Articular chondrocyte of knee joint (primary cell): Measurements from ENCODE around the gene ZNF737. TPM values are rescaled to one million over a fixed set of nuclear protein-coding genes. Genes with fewer than 3 reads are reported as not detected.

ENCODE experiments used
- total RNA-seq: library from RNA; depleted of rRNA; stranded (reverse); fragments of >200 nt; gene quantifications from 2 replicates; pipeline ENCODE4 v1.2.3, GENCODE V29; 2012

Gene ZNF737
- 11.1 and 17.0 TPM in 2 replicates for total RNA-seq

GRCh38 chr19:20565321-20566018, at the start of gene ZNF737:
TSS of gene ZNF737 (minus strand) at chr19:20565781. CDS start at chr19:20565640, 141 bp downstream.

Other genes with a start within 250 kb of the ZNF737 start
- gene ZNF626, start 95.8 kb upstream of the ZNF737 start, total RNA-seq: 18.8 and 27.7 TPM in 2 replicates
- 4.2 and 4.6 TPM in 2 replicates for gene ZNF66, start 210.5 kb upstream of the ZNF737 start, total RNA-seq